Neural progenitor cell (in vitro differentiated cells): ENCODE results near the gene CMTM1.

ENCODE experiments used
- EZH2 ChIP-seq: fragments of 200-600 bp; sonication (generic); IDR thresholded peaks from 2 replicates; pipeline ENCODE4 v1.6.1; 2017; ENCODE audit warnings: antibody characterized with exemption, mild to moderate bottlenecking, moderate library complexity
- TF ChIP-seq, protein P1 (sequence below): fragments of 200-600 bp; sonication (generic); IDR thresholded peaks from 2 replicates; pipeline ENCODE4 v1.5.1; 2017; ENCODE audit warnings: antibody characterized with exemption, mild to moderate bottlenecking

DNA sequence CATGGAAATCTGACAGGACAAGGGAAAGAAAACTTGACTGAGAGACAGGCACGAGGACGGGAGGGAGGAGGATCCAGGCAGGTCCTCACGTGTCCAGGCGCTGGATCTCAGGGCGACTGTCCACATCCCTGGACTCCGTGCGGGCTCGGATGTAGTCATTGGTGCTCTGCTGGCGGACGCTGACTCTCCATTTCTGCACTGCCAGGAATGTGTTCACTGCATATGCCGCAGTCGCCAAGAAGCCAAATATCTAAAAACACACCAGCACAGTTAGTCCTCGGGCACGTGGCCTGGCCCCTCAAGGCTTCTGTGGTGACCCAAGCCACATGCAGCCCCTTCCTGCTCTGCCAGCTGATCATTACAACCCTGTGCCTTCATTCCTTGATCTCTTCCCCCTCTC, 55.7 kb downstream of the CMTM1 start:
- TF ChIP-seq, protein P1, sequence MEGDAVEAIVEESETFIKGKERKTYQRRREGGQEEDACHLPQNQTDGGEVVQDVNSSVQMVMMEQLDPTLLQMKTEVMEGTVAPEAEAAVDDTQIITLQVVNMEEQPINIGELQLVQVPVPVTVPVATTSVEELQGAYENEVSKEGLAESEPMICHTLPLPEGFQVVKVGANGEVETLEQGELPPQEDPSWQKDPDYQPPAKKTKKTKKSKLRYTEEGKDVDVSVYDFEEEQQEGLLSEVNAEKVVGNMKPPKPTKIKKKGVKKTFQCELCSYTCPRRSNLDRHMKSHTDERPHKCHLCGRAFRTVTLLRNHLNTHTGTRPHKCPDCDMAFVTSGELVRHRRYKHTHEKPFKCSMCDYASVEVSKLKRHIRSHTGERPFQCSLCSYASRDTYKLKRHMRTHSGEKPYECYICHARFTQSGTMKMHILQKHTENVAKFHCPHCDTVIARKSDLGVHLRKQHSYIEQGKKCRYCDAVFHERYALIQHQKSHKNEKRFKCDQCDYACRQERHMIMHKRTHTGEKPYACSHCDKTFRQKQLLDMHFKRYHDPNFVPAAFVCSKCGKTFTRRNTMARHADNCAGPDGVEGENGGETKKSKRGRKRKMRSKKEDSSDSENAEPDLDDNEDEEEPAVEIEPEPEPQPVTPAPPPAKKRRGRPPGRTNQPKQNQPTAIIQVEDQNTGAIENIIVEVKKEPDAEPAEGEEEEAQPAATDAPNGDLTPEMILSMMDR: no peak
- TF ChIP-seq EZH2: no peak
